Measurements from ENCODE around the gene CAMK4. TPM values are rescaled to one million over a fixed set of nuclear protein-coding genes. Genes with fewer than 3 reads are reported as not detected.

The CAMK4 gene
- total RNA-seq, 4 donors from 2014 or later: 0.19 to 1.1 (median 0.56) TPM

- TF ChIP-seq, protein P1, sequence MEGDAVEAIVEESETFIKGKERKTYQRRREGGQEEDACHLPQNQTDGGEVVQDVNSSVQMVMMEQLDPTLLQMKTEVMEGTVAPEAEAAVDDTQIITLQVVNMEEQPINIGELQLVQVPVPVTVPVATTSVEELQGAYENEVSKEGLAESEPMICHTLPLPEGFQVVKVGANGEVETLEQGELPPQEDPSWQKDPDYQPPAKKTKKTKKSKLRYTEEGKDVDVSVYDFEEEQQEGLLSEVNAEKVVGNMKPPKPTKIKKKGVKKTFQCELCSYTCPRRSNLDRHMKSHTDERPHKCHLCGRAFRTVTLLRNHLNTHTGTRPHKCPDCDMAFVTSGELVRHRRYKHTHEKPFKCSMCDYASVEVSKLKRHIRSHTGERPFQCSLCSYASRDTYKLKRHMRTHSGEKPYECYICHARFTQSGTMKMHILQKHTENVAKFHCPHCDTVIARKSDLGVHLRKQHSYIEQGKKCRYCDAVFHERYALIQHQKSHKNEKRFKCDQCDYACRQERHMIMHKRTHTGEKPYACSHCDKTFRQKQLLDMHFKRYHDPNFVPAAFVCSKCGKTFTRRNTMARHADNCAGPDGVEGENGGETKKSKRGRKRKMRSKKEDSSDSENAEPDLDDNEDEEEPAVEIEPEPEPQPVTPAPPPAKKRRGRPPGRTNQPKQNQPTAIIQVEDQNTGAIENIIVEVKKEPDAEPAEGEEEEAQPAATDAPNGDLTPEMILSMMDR (IDR thresholded peaks at IDR 0.05; ENCODE audit: low read depth): no peak
Observed at GRCh38 chr5:111392181-111392580, 168.0 kb downstream of the CAMK4 start.

DNA sequence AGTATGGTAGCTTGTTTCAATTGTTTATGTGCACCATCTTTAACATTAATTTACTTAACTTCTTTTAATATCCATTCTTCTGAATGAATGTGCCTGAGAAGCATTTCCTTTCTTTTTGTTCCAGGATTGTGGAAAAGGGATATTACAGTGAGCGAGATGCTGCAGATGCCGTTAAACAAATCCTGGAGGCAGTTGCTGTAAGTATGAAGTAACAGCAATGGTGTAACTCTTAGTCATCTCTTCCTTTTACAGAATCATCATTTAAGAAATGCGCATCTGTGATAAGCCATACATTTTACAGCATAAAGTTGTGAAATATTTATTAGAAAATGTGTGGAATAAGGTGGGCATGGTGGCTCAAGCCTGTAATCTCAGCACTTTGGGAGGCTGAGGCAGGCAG lies 170.4 kb downstream of the CAMK4 start:
- TF ChIP-seq, protein P1 (IDR thresholded peaks at IDR 0.05; ENCODE audit: low read depth): no peak

DNA sequence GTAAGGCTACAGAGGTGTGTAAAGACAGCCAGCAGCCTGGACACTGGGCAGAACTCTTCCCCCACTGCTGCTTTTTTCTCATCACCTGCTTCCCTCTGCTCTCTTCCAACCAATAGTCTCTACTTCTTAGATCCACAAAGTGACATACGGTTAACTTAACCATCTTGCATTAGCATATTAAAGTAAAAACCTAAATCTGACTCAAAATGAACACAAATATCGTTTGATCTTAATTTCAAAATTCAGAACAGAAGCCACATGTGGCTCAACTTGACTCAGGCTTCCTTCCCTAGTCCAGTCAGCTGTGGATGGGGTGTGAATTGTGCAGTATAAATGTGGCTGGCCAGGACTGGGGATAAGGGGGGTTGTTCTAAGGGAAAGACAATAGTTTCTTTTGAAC lies 173.8 kb downstream of the CAMK4 start:
- TF ChIP-seq, protein P1 (IDR thresholded peaks at IDR 0.05; ENCODE audit: low read depth): no peak

GRCh38 chr5:111399113-111399512 lies 174.9 kb downstream of the CAMK4 start:
- TF ChIP-seq, protein P1 (IDR thresholded peaks at IDR 0.05; ENCODE audit: low read depth): no peak

GRCh38 chr5:111401906-111402305 lies 177.7 kb downstream of the CAMK4 start:
- TF ChIP-seq, protein P1 (IDR thresholded peaks at IDR 0.05; ENCODE audit: low read depth): no peak

DNA sequence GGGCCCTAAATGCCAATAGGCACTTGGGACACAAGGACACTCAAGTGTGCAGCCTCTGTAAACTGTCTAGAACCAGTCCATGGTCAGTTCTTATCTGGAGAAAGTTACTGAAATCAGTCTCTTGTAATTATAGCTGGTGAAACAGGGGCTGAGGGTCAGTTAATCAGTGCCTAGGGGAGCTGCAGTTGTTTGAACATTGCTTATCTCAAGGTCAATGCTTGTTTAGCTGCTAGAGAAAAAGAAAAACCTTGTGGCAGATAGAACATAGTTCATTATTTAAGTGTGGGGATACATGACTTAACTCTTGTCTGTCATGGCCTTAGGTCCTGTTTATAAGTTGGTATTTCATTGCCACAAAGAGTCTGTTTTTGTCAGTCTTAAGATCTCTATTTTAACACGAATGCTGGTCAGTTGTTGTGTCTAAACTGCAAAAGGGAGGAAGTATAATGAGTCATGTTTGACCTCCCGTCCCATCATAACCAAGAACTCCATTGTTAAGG lies 180.1 kb downstream of the CAMK4 start:
- TF ChIP-seq, protein P1 (IDR thresholded peaks at IDR 0.05; ENCODE audit: low read depth): no peak

- TF ChIP-seq, protein P1 (IDR thresholded peaks at IDR 0.05; ENCODE audit: low read depth): no peak
Observed at GRCh38 chr5:111407562-111407961, 183.4 kb downstream of the CAMK4 start.
